ENCODE data around the gene MIS18BP1.

DNA sequence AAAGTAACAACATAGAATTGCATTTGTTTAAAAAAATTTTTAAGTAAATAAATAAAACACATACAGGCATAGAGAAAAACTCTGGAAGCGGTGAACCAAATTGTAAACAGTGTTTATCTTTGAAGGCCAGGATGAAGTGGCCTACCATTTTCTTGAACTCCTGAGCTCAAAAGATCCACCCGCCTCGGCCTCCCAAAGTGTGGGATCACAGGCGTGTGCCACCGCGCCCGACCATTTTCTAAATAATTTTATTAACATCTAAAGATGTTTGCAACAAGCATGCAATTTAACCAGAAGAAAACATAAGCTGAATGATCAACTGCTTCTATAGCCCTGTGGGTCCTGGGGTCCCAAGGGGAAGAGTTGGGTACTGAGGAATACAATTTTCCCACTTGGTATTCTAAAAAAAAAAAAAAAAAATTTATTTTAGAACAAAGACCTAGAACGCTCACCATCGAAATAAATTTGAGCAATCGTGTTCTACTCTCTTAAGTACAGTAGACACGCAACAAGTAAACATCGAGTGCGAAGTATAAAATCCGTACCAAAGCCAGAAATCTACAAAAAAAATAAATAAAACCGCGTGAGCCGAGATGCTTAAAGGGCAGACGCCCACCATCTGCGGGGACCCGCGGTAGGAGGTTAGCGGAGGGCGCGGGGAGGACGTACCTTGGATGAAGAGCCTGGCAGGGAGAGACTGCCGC, 484 bp downstream of the MIS18BP1 start:
- TF ChIP-seq, protein P1, sequence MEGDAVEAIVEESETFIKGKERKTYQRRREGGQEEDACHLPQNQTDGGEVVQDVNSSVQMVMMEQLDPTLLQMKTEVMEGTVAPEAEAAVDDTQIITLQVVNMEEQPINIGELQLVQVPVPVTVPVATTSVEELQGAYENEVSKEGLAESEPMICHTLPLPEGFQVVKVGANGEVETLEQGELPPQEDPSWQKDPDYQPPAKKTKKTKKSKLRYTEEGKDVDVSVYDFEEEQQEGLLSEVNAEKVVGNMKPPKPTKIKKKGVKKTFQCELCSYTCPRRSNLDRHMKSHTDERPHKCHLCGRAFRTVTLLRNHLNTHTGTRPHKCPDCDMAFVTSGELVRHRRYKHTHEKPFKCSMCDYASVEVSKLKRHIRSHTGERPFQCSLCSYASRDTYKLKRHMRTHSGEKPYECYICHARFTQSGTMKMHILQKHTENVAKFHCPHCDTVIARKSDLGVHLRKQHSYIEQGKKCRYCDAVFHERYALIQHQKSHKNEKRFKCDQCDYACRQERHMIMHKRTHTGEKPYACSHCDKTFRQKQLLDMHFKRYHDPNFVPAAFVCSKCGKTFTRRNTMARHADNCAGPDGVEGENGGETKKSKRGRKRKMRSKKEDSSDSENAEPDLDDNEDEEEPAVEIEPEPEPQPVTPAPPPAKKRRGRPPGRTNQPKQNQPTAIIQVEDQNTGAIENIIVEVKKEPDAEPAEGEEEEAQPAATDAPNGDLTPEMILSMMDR (conservative IDR thresholded peaks at IDR 0.05; ENCODE audit: low read depth in 2 of 2), result no peak
- no peak for TF ChIP-seq POLR2AphosphoS5 (IDR thresholded peaks at IDR 0.05; ENCODE audit: low read depth)
- TF ChIP-seq CREB1 (CRISPR knock-in tag; IDR thresholded peaks at IDR 0.05; ENCODE audit: low read depth), result no peak
- TF ChIP-seq EZH2 (IDR thresholded peaks at IDR 0.05; ENCODE audit: low read depth, unreplicated experiment), result no peak
- no peak for TF ChIP-seq STAT1 (IDR thresholded peaks at IDR 0.05; ENCODE audit: unreplicated experiment)
- no peak for TF ChIP-seq EZH2phosphoT487 (IDR thresholded peaks at IDR 0.05; ENCODE audit: unreplicated experiment)
- TF ChIP-seq, protein P2, sequence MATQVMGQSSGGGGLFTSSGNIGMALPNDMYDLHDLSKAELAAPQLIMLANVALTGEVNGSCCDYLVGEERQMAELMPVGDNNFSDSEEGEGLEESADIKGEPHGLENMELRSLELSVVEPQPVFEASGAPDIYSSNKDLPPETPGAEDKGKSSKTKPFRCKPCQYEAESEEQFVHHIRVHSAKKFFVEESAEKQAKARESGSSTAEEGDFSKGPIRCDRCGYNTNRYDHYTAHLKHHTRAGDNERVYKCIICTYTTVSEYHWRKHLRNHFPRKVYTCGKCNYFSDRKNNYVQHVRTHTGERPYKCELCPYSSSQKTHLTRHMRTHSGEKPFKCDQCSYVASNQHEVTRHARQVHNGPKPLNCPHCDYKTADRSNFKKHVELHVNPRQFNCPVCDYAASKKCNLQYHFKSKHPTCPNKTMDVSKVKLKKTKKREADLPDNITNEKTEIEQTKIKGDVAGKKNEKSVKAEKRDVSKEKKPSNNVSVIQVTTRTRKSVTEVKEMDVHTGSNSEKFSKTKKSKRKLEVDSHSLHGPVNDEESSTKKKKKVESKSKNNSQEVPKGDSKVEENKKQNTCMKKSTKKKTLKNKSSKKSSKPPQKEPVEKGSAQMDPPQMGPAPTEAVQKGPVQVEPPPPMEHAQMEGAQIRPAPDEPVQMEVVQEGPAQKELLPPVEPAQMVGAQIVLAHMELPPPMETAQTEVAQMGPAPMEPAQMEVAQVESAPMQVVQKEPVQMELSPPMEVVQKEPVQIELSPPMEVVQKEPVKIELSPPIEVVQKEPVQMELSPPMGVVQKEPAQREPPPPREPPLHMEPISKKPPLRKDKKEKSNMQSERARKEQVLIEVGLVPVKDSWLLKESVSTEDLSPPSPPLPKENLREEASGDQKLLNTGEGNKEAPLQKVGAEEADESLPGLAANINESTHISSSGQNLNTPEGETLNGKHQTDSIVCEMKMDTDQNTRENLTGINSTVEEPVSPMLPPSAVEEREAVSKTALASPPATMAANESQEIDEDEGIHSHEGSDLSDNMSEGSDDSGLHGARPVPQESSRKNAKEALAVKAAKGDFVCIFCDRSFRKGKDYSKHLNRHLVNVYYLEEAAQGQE (IDR thresholded peaks at IDR 0.05; ENCODE audit: unreplicated experiment), result no peak
- no peak for TF ChIP-seq JUNB (IDR thresholded peaks at IDR 0.05; ENCODE audit: unreplicated experiment)
- TF ChIP-seq NANOG (IDR thresholded peaks at IDR 0.05; ENCODE audit: borderline replicate concordance), result no peak
- TF ChIP-seq, protein P3, sequence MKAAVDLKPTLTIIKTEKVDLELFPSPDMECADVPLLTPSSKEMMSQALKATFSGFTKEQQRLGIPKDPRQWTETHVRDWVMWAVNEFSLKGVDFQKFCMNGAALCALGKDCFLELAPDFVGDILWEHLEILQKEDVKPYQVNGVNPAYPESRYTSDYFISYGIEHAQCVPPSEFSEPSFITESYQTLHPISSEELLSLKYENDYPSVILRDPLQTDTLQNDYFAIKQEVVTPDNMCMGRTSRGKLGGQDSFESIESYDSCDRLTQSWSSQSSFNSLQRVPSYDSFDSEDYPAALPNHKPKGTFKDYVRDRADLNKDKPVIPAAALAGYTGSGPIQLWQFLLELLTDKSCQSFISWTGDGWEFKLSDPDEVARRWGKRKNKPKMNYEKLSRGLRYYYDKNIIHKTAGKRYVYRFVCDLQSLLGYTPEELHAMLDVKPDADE (IDR thresholded peaks at IDR 0.05), result no peak
- no peak for TF ChIP-seq ZNF114 (CRISPR knock-in tag; IDR thresholded peaks at IDR 0.05)
- TF ChIP-seq, protein P4, sequence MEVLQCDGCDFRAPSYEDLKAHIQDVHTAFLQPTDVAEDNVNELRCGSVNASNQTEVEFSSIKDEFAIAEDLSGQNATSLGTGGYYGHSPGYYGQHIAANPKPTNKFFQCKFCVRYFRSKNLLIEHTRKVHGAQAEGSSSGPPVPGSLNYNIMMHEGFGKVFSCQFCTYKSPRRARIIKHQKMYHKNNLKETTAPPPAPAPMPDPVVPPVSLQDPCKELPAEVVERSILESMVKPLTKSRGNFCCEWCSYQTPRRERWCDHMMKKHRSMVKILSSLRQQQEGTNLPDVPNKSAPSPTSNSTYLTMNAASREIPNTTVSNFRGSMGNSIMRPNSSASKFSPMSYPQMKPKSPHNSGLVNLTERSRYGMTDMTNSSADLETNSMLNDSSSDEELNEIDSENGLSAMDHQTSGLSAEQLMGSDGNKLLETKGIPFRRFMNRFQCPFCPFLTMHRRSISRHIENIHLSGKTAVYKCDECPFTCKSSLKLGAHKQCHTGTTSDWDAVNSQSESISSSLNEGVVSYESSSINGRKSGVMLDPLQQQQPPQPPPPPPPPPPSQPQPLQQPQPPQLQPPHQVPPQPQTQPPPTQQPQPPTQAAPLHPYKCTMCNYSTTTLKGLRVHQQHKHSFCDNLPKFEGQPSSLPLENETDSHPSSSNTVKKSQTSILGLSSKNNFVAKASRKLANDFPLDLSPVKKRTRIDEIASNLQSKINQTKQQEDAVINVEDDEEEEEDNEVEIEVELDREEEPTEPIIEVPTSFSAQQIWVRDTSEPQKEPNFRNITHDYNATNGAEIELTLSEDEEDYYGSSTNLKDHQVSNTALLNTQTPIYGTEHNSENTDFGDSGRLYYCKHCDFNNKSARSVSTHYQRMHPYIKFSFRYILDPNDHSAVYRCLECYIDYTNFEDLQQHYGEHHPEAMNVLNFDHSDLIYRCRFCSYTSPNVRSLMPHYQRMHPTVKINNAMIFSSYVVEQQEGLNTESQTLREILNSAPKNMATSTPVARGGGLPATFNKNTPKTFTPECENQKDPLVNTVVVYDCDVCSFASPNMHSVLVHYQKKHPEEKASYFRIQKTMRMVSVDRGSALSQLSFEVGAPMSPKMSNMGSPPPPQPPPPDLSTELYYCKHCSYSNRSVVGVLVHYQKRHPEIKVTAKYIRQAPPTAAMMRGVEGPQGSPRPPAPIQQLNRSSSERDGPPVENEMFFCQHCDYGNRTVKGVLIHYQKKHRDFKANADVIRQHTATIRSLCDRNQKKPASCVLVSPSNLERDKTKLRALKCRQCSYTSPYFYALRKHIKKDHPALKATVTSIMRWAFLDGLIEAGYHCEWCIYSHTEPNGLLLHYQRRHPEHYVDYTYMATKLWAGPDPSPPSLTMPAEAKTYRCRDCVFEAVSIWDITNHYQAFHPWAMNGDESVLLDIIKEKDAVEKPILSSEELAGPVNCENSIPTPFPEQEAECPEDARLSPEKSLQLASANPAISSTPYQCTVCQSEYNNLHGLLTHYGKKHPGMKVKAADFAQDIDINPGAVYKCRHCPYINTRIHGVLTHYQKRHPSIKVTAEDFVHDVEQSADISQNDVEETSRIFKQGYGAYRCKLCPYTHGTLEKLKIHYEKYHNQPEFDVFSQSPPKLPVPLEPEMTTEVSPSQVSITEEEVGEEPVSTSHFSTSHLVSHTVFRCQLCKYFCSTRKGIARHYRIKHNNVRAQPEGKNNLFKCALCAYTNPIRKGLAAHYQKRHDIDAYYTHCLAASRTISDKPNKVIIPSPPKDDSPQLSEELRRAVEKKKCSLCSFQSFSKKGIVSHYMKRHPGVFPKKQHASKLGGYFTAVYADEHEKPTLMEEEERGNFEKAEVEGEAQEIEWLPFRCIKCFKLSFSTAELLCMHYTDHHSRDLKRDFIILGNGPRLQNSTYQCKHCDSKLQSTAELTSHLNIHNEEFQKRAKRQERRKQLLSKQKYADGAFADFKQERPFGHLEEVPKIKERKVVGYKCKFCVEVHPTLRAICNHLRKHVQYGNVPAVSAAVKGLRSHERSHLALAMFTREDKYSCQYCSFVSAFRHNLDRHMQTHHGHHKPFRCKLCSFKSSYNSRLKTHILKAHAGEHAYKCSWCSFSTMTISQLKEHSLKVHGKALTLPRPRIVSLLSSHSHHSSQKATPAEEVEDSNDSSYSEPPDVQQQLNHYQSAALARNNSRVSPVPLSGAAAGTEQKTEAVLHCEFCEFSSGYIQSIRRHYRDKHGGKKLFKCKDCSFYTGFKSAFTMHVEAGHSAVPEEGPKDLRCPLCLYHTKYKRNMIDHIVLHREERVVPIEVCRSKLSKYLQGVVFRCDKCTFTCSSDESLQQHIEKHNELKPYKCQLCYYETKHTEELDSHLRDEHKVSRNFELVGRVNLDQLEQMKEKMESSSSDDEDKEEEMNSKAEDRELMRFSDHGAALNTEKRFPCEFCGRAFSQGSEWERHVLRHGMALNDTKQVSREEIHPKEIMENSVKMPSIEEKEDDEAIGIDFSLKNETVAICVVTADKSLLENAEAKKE (CRISPR knock-in tag; IDR thresholded peaks at IDR 0.05), result no peak

Data from GM23338 (cell line).